Measurements from ENCODE around the gene CABP4. TPM values are rescaled to one million over a fixed set of nuclear protein-coding genes. Genes with fewer than 3 reads are reported as not detected.

The CABP4 gene
- total RNA-seq, 4 donors from 2014 or later = 0.19 to 0.55 (median 0.30) TPM

DNA sequence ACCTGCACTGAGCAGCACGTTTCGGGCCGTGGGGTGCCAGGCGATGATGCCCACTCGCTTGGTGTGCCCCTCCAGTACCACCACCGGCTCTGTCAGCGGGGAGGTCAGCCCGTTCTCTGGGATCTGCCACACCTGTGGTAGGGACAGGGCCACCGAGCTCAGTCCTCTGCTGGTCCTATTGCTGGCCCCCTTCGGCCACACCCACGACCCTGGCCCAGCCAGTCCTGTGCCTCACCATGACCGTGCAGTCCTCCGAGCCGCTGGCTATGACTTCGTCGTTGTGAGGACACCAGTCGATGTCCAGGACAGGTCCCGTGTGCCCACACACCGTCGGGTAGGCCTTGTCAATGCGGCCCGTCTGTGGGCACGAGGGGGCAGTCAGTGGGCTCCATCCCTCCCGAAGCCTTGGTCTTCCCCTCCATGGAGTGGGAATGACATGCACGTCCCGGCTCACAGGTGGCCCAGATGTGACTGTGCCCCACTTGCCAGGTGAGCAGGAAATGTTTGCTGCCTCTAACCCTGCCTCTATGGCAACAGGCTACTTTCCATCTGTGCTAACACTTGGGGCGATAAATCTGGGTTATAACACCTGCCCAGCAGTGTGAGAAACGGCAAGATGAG, 13.3 kb upstream of the CABP4 start:
- in situ Hi-C loops (cut with MboI; ENCODE audit: low sequenced_read_pairs in 4 of 4) (no loop called here), intact Hi-C loops (cut with DNase I; ENCODE audit: low total_unique reads) (loop anchor here (2.0 kb wide), 1 partner anchor 23 kb away; no protein-coding TSS in a partner anchor)
- DNase-seq = no peak
- H3K27ac ChIP-seq = peak overlapping the region in 1 of 4 donors; percentile 91
- H3K27me3 ChIP-seq = no peaks in the 10 kb centered on the region
- H3K4me3 ChIP-seq = no peak overlapping the region
- H3K4me1 ChIP-seq = peaks cover 4 to 13% of the 10 kb centered on the region in 2 donors
- H3K36me3 ChIP-seq = no peaks in the 10 kb centered on the region
- ATAC-seq = no peak
- no peaks in the 10 kb centered on the region for H3K9me3 ChIP-seq
- TF ChIP-seq, protein P1, sequence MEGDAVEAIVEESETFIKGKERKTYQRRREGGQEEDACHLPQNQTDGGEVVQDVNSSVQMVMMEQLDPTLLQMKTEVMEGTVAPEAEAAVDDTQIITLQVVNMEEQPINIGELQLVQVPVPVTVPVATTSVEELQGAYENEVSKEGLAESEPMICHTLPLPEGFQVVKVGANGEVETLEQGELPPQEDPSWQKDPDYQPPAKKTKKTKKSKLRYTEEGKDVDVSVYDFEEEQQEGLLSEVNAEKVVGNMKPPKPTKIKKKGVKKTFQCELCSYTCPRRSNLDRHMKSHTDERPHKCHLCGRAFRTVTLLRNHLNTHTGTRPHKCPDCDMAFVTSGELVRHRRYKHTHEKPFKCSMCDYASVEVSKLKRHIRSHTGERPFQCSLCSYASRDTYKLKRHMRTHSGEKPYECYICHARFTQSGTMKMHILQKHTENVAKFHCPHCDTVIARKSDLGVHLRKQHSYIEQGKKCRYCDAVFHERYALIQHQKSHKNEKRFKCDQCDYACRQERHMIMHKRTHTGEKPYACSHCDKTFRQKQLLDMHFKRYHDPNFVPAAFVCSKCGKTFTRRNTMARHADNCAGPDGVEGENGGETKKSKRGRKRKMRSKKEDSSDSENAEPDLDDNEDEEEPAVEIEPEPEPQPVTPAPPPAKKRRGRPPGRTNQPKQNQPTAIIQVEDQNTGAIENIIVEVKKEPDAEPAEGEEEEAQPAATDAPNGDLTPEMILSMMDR (IDR thresholded peaks at IDR 0.05 in 4 of 5, conservative IDR thresholded peaks at IDR 0.05 in 1 of 5) = no peak
- no peak for TF ChIP-seq POLR2A (IDR thresholded peaks at IDR 0.05)

DNA sequence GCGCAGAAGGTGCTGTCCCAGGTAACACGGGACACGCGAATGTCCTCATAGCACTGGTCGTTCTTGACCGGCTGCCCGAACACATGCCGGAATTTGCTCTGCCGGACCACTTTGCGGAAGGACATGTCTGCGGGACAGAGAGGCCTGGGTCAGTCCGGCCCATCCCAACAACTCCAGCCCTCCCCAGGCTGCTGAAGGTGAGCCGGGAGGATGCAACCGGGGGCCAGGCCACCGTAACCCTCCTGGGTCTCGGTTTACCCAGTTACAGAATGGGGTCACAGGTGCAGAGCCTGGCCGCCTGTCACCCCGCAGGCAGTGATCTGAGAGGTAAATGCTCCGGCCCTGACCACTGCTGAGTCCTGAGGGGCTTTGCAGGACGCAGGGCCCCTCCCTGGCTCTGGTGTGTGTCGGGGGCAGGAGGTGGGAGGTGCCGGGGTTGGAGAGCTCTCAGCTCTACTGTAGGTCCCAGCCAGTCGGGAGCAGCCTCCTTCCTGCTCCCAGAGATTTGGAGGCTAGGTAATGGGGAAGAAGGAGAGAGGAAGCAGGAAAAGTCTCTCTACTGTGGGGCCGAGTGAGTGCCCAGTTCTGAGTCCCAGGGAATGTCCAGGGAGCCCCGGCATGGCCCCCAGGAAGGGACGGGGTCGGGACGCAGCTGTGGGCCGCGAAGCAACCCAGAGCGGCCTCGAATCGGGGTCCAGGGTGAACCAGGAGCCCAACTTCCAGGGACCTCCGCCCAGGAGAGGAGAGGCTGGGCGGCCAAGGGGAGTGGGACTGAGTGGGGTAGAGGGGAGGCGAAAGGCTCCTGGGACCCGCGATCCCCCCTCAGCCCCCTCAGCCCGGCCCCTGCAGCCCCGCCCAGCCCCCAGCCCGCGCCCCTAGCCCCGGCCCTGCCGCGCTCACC, 12.4 kb upstream of the CABP4 start:
- Histone ChIP-seq H3K27me3 (no peaks in the 10 kb centered on the region), H3K4me3 (peak overlapping the region; percentile 66 to 85 (median 71)), H3K36me3 (no peaks in the 10 kb centered on the region), H3K9me3 (no peaks in the 10 kb centered on the region), H3K4me1 (peaks cover 4 to 13% of the 10 kb centered on the region in 2 donors), H3K27ac (peak overlapping the region; percentile 78 to 93 (median 89))
- no peak for TF ChIP-seq POLR2A (IDR thresholded peaks at IDR 0.05)
- TF ChIP-seq, protein P1 (IDR thresholded peaks at IDR 0.05 in 4 of 5, conservative IDR thresholded peaks at IDR 0.05 in 1 of 5) = no peak
- DNase-seq (no peak), ATAC-seq (peak; percentile 22 to 25)
- intact Hi-C loops (cut with DNase I; ENCODE audit: low total_unique reads) = loop anchor here (2.0 kb wide), 1 partner anchor 22 kb away; no protein-coding TSS in a partner anchor
- in situ Hi-C loops (cut with MboI; ENCODE audit: low sequenced_read_pairs in 4 of 4) = no loop called here

DNA sequence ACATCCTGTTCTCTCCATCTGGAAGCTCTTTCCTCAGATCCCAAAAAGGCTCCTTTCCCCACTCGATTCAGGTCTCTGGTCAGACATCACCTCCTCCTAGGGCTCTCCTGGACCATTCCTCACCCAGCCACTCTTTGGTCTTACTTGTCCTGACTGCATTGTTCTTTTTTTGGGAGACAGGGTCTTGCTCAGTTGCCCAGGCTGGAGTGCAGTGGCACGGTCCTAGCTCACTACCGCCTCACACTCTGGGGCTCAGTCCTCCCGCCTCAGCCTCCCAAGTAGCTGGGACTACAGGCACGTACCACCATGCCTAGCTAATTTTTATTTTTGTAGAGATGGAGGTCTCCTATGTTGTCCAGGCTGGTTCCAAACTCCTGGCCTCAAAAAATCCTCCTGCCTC, 9.6 kb upstream of the CABP4 start:
- no peaks in the 10 kb centered on the region for H3K9me3 ChIP-seq
- H3K36me3 ChIP-seq = no peaks in the 10 kb centered on the region
- no peak overlapping the region for H3K4me3 ChIP-seq
- TF ChIP-seq POLR2A (IDR thresholded peaks at IDR 0.05) = no peak
- TF ChIP-seq, protein P1 (IDR thresholded peaks at IDR 0.05 in 4 of 5, conservative IDR thresholded peaks at IDR 0.05 in 1 of 5) = no peak
- no peak overlapping the region for H3K27ac ChIP-seq
- ATAC-seq = no peak
- H3K27me3 ChIP-seq = no peaks in the 10 kb centered on the region
- in situ Hi-C loops (cut with MboI; ENCODE audit: low sequenced_read_pairs in 4 of 4) (no loop called here), intact Hi-C loops (cut with DNase I; ENCODE audit: low total_unique reads) (no loop called here)
- DNase-seq = no peak
- peaks cover 4 to 6% of the 10 kb centered on the region in 2 donors for H3K4me1 ChIP-seq

DNA sequence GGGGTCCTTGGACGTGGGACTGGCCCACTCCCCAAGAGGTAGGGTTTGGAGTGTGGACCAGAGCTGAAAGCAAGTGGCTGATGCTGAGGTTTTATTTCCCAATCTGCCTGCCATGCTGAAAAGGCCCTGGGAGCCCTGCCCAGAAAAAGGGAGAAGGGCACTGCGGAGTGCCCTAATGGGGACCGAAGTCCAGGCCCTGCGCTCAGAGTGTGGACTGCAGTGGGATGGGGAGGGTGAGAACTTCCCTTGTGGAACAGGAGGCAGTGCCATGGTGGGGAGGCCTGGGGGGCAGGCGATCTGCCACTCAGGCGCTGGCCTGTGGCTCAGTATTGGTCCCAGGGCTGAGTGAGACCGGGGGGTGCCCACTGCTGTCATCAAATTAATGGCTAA, 6.9 kb upstream of the CABP4 start:
- Histone ChIP-seq H3K27me3 (no peaks in the 10 kb centered on the region), H3K9me3 (no peaks in the 10 kb centered on the region), H3K4me3 (no peak overlapping the region), H3K36me3 (no peaks in the 10 kb centered on the region), H3K4me1 (peaks cover 0 to 12% of the 10 kb centered on the region in 2 donors), H3K27ac (no peak overlapping the region)
- no peak for TF ChIP-seq POLR2A (IDR thresholded peaks at IDR 0.05)
- TF ChIP-seq, protein P1 (IDR thresholded peaks at IDR 0.05 in 4 of 5, conservative IDR thresholded peaks at IDR 0.05 in 1 of 5) = no peak
- DNase-seq = no peak
- intact Hi-C loops (cut with DNase I; ENCODE audit: low total_unique reads) = no loop called here
- in situ Hi-C loops (cut with MboI; ENCODE audit: low sequenced_read_pairs in 4 of 4) = no loop called here
- no peak for ATAC-seq
